Neural cell (in vitro differentiated cells): ENCODE measurements around the gene ADISSP. TPM values are rescaled to one million over a fixed set of nuclear protein-coding genes. Genes with fewer than 3 reads are reported as not detected.

Source experiments
- H2AFZ ChIP-seq: fragments of 200-600, 300-800 bp; sonication (generic), shearing (Covaris generic); 2 replicates; pipeline ENCODE4 v1.6.0; 2014; ENCODE audit warnings: low read depth, mild to moderate bottlenecking, antibody characterized with exemption, low read length, moderate library complexity
- H3F3A ChIP-seq: fragments of 200-600 bp; shearing (Covaris generic); 2 replicates; pipeline ENCODE4 v1.6.1; 2016; ENCODE audit warnings: mild to moderate bottlenecking, moderate library complexity, mixed read lengths, antibody characterized with exemption, low read length; ENCODE audit not compliant: insufficient read depth, poor library complexity, severe bottlenecking
- H3K27ac ChIP-seq: fragments of 200-600, 300-800 bp; sonication (generic), shearing (Covaris generic); 2 replicates; pipeline ENCODE4 v1.5.1; 2014; ENCODE audit warnings: mild to moderate bottlenecking, low read length, moderate library complexity
- H3K27me3 ChIP-seq: fragments of 300-800, 200-600 bp; sonication (generic), shearing (Covaris generic); 2 replicates; pipeline ENCODE4 v1.6.0; 2014; ENCODE audit warnings: mild to moderate bottlenecking, low read depth, low read length, moderate library complexity; ENCODE audit not compliant: insufficient read depth
- H3K36me3 ChIP-seq: fragments of 300-800, 200-600 bp; sonication (generic), shearing (Covaris generic); 2 replicates; pipeline ENCODE4 v1.5.1; 2014; ENCODE audit warnings: mild to moderate bottlenecking, antibody characterized with exemption, low read length, moderate library complexity; ENCODE audit not compliant: insufficient read depth
- H3K4me2 ChIP-seq: fragments of 300-800, 200-600 bp; sonication (generic), shearing (Covaris generic); 2 replicates; pipeline ENCODE4 v1.6.0; 2014; ENCODE audit warnings: mild to moderate bottlenecking, low read length
- H3K4me3 ChIP-seq: fragments of 300-800, 200-600 bp; sonication (generic), shearing (Covaris generic); 2 replicates; pipeline ENCODE4 v1.5.1; 2014; ENCODE audit warnings: mild to moderate bottlenecking, low read length, moderate library complexity
- H3K79me2 ChIP-seq: fragments of 200-600 bp; shearing (Covaris generic); replicated peaks from 2 replicates; pipeline ENCODE4 v1.6.0; 2014; ENCODE audit warnings: mild to moderate bottlenecking, low read length, moderate library complexity; ENCODE audit not compliant: insufficient read depth
- H3K9ac ChIP-seq: fragments of 300-800, 200-600 bp; sonication (generic), shearing (Covaris generic); 2 replicates; pipeline ENCODE4 v1.6.1; 2016; ENCODE audit warnings: mild to moderate bottlenecking, low read length, mixed read lengths
- H3K9me2 ChIP-seq: fragments of 200-600 bp; shearing (Covaris generic); 2 replicates; pipeline ENCODE4 v1.6.1; 2016; ENCODE audit warnings: mild to moderate bottlenecking, low read length, mixed read lengths; ENCODE audit not compliant: insufficient read depth
- H3K9me3 ChIP-seq: fragments of 200-600, 300-800 bp; sonication (generic), shearing (Covaris generic); 2 replicates; pipeline ENCODE4 v1.6.1; 2016; ENCODE audit warnings: mild to moderate bottlenecking, mixed run types, low read length, moderate library complexity, mixed read lengths
- H4K20me1 ChIP-seq: fragments of 200-600 bp; shearing (Covaris generic); 2 replicates; pipeline ENCODE4 v1.6.1; 2016; ENCODE audit warnings: mild to moderate bottlenecking, mixed run types; ENCODE audit not compliant: insufficient read depth
- CTCF ChIP-seq: fragments of 450-650 bp; IDR thresholded peaks from 2 replicates; pipeline ENCODE4 v1.5.1; 2014; ENCODE audit warnings: antibody characterized with exemption, mild to moderate bottlenecking, moderate library complexity; ENCODE audit not compliant: poor library complexity, severe bottlenecking
- EP300 ChIP-seq: fragments of 450-650 bp; conservative IDR thresholded peaks from 2 replicates; pipeline ENCODE4 v1.6.1; 2014; ENCODE audit warnings: antibody characterized with exemption, mild to moderate bottlenecking, moderate library complexity; ENCODE audit not compliant: poor library complexity, severe bottlenecking
- EZH2 ChIP-seq: fragments of 200-600, 300-800 bp; shearing (Covaris generic), sonication (generic); IDR thresholded peaks from 2 replicates; pipeline ENCODE4 v1.6.1; 2014; ENCODE audit warnings: antibody characterized with exemption, low read length, borderline replicate concordance, mild to moderate bottlenecking; ENCODE audit not compliant: insufficient read depth, poor library complexity, severe bottlenecking
- MXI1 ChIP-seq: fragments of 450-650 bp; conservative IDR thresholded peaks from 2 replicates; pipeline ENCODE4 v1.6.1; 2014; ENCODE audit warnings: antibody characterized with exemption, mild to moderate bottlenecking; ENCODE audit not compliant: poor library complexity, severe bottlenecking
- POLR2AphosphoS5 ChIP-seq: IDR thresholded peaks from 2 replicates; pipeline ENCODE4 v1.6.1; 2012
- RAD21 ChIP-seq: fragments of 450-650 bp; conservative IDR thresholded peaks from 2 replicates; pipeline ENCODE4 v1.6.1; 2014; ENCODE audit warnings: antibody characterized with exemption, mild to moderate bottlenecking, moderate library complexity
- REST ChIP-seq: IDR thresholded peaks from 2 replicates; pipeline ENCODE4 v1.6.1; 2012; ENCODE audit warnings: borderline replicate concordance
- SMC3 ChIP-seq: fragments of 450-650 bp; conservative IDR thresholded peaks from 2 replicates; pipeline ENCODE4 v1.6.1; 2014; ENCODE audit warnings: antibody characterized with exemption, mild to moderate bottlenecking, moderate library complexity; ENCODE audit not compliant: poor library complexity
- TAF1 ChIP-seq: IDR thresholded peaks from 2 replicates; pipeline ENCODE4 v1.6.1; 2012; ENCODE audit warnings: low read depth
- polyA plus RNA-seq: library from polyadenylated mRNA; depleted of rRNA; stranded (reverse); fragments of >200 nt; gene quantifications from 2 replicates; pipeline ENCODE4 v1.2.3, GENCODE V29; 2014

Gene ADISSP
- polyA plus RNA-seq, 1 donor from 2014 or later: 39.8 TPM

GRCh38 chr20:3735768-3736167 lies 31.8 kb downstream of the ADISSP start:
- Histone ChIP-seq H3F3A (no peaks in the 10 kb centered on the region), H3K9ac (no peak overlapping the region), H3K79me2 (no peaks in the 10 kb centered on the region), H3K9me2 (no peaks in the 10 kb centered on the region), H3K4me2 (no peak overlapping the region), H3K36me3 (no peaks in the 10 kb centered on the region), H2AFZ (no peak overlapping the region), H3K27me3 (peaks cover 4% of the 10 kb centered on the region), H3K27ac (no peak overlapping the region), H3K9me3 (no peaks in the 10 kb centered on the region), H4K20me1 (no peaks in the 10 kb centered on the region), H3K4me3 (no peak overlapping the region)
- no peak for TF ChIP-seq RAD21
- no peak for TF ChIP-seq EZH2
- no peak for TF ChIP-seq REST
- no peak for TF ChIP-seq MXI1
- no peak for TF ChIP-seq SMC3
- no peak for TF ChIP-seq CTCF
- no peak for TF ChIP-seq POLR2AphosphoS5
- TF ChIP-seq EP300: no peak
- TF ChIP-seq TAF1: no peak

GRCh38 chr20:3734111-3734843 lies 33.3 kb downstream of the ADISSP start:
- TF ChIP-seq RAD21: no peak
- TF ChIP-seq EP300: no peak
- no peak for TF ChIP-seq REST
- TF ChIP-seq CTCF: no peak
- TF ChIP-seq SMC3: no peak
- no peak for TF ChIP-seq MXI1
- no peak for TF ChIP-seq TAF1
- TF ChIP-seq POLR2AphosphoS5: no peak
- no peak for TF ChIP-seq EZH2
- Histone ChIP-seq H3K4me2 (no peak overlapping the region), H3K9me2 (no peaks in the 10 kb centered on the region), H3K27me3 (peaks cover 4% of the 10 kb centered on the region), H4K20me1 (no peaks in the 10 kb centered on the region), H3K4me3 (no peak overlapping the region), H2AFZ (no peak overlapping the region), H3K9me3 (no peaks in the 10 kb centered on the region), H3K36me3 (no peaks in the 10 kb centered on the region), H3K9ac (no peak overlapping the region), H3F3A (no peaks in the 10 kb centered on the region), H3K27ac (no peak overlapping the region), H3K79me2 (no peaks in the 10 kb centered on the region)
